HEK293 (cell line): ENCODE results near the gene ANP32A.
A peak's percentile ranks its signal among the peaks of the same experiment; 100 is the strongest.

ENCODE experiments used
- CTCF ChIA-PET: fragments of 350-600 bp; formaldehyde crosslinking; extraction: SDS; loops from one replicate; lab custom pipeline; 2021; ENCODE audit warnings: antibody characterized with exemption; lab: Yijun Ruan, JAX
- POLR2A ChIA-PET: fragments of 300-600 bp; formaldehyde crosslinking; extraction: SDS; loops from one replicate; lab custom pipeline; 2020; ENCODE audit warnings: antibody characterized with exemption, inconsistent platforms; lab: Yijun Ruan, JAX
- H3K27ac ChIP-seq: fragments of 200-500 bp; sonication (Bioruptor generic); 2 replicates; pipeline ENCODE4 v1.5.1; 2014; ENCODE audit warnings: low read depth, low read length, control low read depth, inconsistent platforms; ENCODE audit errors: extremely low read depth
- H3K36me3 ChIP-seq, 2 experiments: fragments of 200-500 bp in 1 of 2; sonication (Bioruptor generic) in 1 of 2; 1 replicate in 1 of 2; 2 replicates in 1 of 2; pipeline ENCODE4 v1.5.1; 2014 to 2017; ENCODE audit warnings: inconsistent platforms in 2 of 2, low read length in 2 of 2; ENCODE audit not compliant: control insufficient read depth in 2 of 2, insufficient read depth in 1 of 2
- H3K4me1 ChIP-seq: fragments of 200-500 bp; sonication (Bioruptor generic); 2 replicates; pipeline ENCODE4 v1.5.1; 2014; ENCODE audit warnings: mild to moderate bottlenecking, low read length, inconsistent platforms; ENCODE audit not compliant: control insufficient read depth, insufficient read depth
- H3K4me3 ChIP-seq: 2 replicates; pipeline ENCODE4 v1.5.1; 2011; ENCODE audit warnings: low read depth, mild to moderate bottlenecking, control low read depth, low read length, moderate library complexity
- H3K9me3 ChIP-seq: fragments of 200-500 bp; sonication (Bioruptor generic); 2 replicates; pipeline ENCODE4 v1.5.1; 2014; ENCODE audit warnings: low read depth, low read length, inconsistent platforms; ENCODE audit not compliant: control insufficient read depth, insufficient read depth
- KLF1 ChIP-seq: fragments of 450-650 bp; formaldehyde crosslinking; IDR thresholded peaks from 2 replicates; pipeline ENCODE4 v1.5.1; 2016; ENCODE audit warnings: missing biosample characterization, missing genetic modification characterization
- OSR2 ChIP-seq: fragments of 450-650 bp; formaldehyde crosslinking; IDR thresholded peaks from 2 replicates; pipeline ENCODE4 v1.5.1; 2016; ENCODE audit warnings: missing biosample characterization, missing genetic modification characterization
- PRDM1 ChIP-seq: fragments of 450-650 bp; formaldehyde crosslinking; IDR thresholded peaks from 2 replicates; pipeline ENCODE4; 2016; ENCODE audit warnings: missing biosample characterization, missing genetic modification characterization
- RBAK ChIP-seq: fragments of 450-650 bp; formaldehyde crosslinking; IDR thresholded peaks from 2 replicates; pipeline ENCODE4 v1.5.1; 2016; ENCODE audit warnings: missing biosample characterization, missing genetic modification characterization
- TRIM28 ChIP-seq: IDR thresholded peaks from 2 replicates; pipeline ENCODE4 v1.6.1; 2011; ENCODE audit warnings: low read length, control low read depth, borderline replicate concordance
- ZNF202 ChIP-seq: fragments of 450-650 bp; formaldehyde crosslinking; IDR thresholded peaks from 2 replicates; pipeline ENCODE4 v1.5.1; 2016; ENCODE audit warnings: missing biosample characterization, missing genetic modification characterization, borderline replicate concordance
- ZNF211 ChIP-seq: fragments of 450-650 bp; formaldehyde crosslinking; IDR thresholded peaks from 2 replicates; pipeline ENCODE4 v1.5.1; 2016; ENCODE audit warnings: low read depth, missing biosample characterization, missing genetic modification characterization
- ZNF830 ChIP-seq: fragments of 450-650 bp; IDR thresholded peaks from 2 replicates; pipeline ENCODE4 v1.5.0; 2018; ENCODE audit warnings: missing biosample characterization, missing genetic modification characterization, low read depth, mild to moderate bottlenecking, moderate library complexity
- TF ChIP-seq, protein P1 (sequence below): fragments of 450-650 bp; formaldehyde crosslinking; IDR thresholded peaks from 2 replicates; pipeline ENCODE4 v1.5.1; 2016; ENCODE audit warnings: missing biosample characterization, missing genetic modification characterization
- TF ChIP-seq, protein P2 (sequence below): fragments of 450-650 bp; formaldehyde crosslinking; IDR thresholded peaks from 2 replicates; pipeline ENCODE4 v1.5.1; 2016; ENCODE audit warnings: missing biosample characterization, missing genetic modification characterization
- TF ChIP-seq, protein P3 (sequence below): fragments of 450-650 bp; formaldehyde crosslinking; IDR thresholded peaks from 2 replicates; pipeline ENCODE4 v1.5.1; 2016; ENCODE audit warnings: missing biosample characterization, missing genetic modification characterization, borderline replicate concordance
- TF ChIP-seq, protein P4 (sequence below): fragments of 450-650 bp; formaldehyde crosslinking; IDR thresholded peaks from 2 replicates; pipeline ENCODE4 v1.5.1; 2017; ENCODE audit warnings: missing biosample characterization, missing genetic modification characterization
- TF ChIP-seq, protein P5 (sequence below): fragments of 450-650 bp; formaldehyde crosslinking; IDR thresholded peaks from 2 replicates; pipeline ENCODE4 v1.5.1; 2017; ENCODE audit warnings: missing biosample characterization, missing genetic modification characterization

The ANP32A gene

DNA sequence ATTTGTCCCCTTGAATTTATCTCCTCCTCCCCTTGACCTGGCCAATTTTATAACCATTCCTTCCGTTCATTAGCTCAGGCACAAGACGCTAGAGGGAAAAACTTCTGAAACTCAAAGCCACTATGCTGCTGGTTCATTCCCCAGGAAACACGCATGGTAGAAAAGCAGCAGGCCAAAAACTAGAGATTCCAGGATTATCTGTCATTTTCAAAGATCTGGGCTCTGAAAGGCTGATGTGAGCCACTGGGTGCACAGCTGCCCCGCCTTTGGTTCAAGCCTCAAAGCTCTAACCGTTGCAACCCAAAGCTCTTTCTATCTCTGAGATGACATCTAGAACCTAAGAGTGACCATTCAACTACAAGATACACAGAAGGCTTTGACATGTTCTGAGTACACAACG, 6.1 kb downstream of the ANP32A start:
- POLR2A ChIA-PET, result interaction anchor here (1.6 to 2.5 kb wide), 2 partner anchors 16 to 19 kb away, joined by 4 to 5 read pairs; no protein-coding TSS in a partner anchor
- Histone ChIP-seq H3K4me3 (no peak overlapping the region), H3K4me1 (peaks cover 24% of the 10 kb centered on the region), H3K9me3 (no peaks in the 10 kb centered on the region), H3K36me3 (peaks cover 0 to 13% of the 10 kb centered on the region in 2 experiments; a peak in 2 of 3 replicates), H3K27ac (no peak overlapping the region)
- CTCF ChIA-PET, result interaction anchor here (0.6 to 1.2 kb wide), 4 partner anchors 25 to 264 kb away, joined by 3 to 4 read pairs (median 3); no protein-coding TSS in a partner anchor
- TF ChIP-seq, protein P1, sequence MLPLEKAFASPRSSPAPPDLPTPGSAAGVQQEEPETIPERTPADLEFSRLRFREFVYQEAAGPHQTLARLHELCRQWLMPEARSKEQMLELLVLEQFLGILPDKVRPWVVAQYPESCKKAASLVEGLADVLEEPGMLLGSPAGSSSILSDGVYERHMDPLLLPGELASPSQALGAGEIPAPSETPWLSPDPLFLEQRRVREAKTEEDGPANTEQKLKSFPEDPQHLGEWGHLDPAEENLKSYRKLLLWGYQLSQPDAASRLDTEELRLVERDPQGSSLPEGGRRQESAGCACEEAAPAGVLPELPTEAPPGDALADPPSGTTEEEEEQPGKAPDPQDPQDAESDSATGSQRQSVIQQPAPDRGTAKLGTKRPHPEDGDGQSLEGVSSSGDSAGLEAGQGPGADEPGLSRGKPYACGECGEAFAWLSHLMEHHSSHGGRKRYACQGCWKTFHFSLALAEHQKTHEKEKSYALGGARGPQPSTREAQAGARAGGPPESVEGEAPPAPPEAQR (tag by site-specific recombination), result no peak
- TF ChIP-seq ZNF202 (no peak), TRIM28 (no peak), ZNF830 (tag by site-specific recombination) (no peak), ZNF211 (tag by site-specific recombination) (no peak), RBAK (tag by site-specific recombination) (no peak)
- TF ChIP-seq, protein P2, sequence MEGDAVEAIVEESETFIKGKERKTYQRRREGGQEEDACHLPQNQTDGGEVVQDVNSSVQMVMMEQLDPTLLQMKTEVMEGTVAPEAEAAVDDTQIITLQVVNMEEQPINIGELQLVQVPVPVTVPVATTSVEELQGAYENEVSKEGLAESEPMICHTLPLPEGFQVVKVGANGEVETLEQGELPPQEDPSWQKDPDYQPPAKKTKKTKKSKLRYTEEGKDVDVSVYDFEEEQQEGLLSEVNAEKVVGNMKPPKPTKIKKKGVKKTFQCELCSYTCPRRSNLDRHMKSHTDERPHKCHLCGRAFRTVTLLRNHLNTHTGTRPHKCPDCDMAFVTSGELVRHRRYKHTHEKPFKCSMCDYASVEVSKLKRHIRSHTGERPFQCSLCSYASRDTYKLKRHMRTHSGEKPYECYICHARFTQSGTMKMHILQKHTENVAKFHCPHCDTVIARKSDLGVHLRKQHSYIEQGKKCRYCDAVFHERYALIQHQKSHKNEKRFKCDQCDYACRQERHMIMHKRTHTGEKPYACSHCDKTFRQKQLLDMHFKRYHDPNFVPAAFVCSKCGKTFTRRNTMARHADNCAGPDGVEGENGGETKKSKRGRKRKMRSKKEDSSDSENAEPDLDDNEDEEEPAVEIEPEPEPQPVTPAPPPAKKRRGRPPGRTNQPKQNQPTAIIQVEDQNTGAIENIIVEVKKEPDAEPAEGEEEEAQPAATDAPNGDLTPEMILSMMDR (tag by site-specific recombination), result no peak
- TF ChIP-seq, protein P3, sequence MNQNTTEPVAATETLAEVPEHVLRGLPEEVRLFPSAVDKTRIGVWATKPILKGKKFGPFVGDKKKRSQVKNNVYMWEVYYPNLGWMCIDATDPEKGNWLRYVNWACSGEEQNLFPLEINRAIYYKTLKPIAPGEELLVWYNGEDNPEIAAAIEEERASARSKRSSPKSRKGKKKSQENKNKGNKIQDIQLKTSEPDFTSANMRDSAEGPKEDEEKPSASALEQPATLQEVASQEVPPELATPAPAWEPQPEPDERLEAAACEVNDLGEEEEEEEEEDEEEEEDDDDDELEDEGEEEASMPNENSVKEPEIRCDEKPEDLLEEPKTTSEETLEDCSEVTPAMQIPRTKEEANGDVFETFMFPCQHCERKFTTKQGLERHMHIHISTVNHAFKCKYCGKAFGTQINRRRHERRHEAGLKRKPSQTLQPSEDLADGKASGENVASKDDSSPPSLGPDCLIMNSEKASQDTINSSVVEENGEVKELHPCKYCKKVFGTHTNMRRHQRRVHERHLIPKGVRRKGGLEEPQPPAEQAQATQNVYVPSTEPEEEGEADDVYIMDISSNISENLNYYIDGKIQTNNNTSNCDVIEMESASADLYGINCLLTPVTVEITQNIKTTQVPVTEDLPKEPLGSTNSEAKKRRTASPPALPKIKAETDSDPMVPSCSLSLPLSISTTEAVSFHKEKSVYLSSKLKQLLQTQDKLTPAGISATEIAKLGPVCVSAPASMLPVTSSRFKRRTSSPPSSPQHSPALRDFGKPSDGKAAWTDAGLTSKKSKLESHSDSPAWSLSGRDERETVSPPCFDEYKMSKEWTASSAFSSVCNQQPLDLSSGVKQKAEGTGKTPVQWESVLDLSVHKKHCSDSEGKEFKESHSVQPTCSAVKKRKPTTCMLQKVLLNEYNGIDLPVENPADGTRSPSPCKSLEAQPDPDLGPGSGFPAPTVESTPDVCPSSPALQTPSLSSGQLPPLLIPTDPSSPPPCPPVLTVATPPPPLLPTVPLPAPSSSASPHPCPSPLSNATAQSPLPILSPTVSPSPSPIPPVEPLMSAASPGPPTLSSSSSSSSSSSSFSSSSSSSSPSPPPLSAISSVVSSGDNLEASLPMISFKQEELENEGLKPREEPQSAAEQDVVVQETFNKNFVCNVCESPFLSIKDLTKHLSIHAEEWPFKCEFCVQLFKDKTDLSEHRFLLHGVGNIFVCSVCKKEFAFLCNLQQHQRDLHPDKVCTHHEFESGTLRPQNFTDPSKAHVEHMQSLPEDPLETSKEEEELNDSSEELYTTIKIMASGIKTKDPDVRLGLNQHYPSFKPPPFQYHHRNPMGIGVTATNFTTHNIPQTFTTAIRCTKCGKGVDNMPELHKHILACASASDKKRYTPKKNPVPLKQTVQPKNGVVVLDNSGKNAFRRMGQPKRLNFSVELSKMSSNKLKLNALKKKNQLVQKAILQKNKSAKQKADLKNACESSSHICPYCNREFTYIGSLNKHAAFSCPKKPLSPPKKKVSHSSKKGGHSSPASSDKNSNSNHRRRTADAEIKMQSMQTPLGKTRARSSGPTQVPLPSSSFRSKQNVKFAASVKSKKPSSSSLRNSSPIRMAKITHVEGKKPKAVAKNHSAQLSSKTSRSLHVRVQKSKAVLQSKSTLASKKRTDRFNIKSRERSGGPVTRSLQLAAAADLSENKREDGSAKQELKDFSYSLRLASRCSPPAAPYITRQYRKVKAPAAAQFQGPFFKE, result no peak

DNA sequence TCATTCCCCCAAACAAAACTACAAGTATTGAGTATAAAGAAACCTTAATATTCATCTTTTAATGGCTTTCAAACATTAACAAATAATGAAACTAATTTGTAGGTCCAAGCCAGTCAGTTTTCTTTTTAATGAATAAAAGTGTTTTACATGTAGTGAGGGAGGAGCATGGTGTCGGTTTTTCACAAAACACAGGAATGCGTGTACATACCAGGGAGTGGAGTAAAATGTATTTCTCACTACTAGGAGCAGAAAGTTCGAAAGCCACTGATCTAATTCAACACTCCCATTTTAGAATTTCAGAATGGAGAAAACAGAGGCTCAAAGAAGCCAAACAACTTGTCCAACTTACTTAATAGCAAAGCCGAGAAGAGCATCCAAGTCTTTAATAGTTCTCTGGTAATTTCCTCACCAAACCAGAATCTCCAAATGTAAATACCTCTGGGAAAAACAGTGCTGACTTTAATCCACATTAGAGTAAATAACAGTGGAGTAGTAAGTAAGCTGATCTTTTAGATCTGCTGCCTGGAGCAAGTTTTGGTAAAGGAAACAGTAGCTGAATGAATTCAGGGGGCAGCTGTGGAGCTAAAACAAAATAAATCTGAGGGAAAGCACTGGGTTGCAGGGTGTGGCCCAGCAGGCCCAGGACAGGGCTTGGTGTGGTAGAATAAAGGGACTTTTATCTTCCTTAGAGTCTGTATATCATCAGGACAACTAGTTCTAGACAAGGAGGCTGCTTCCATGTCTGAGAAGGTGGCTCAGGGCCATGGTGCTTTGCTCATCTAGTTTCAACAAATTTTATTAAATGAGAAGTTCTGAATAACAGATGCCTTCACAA, 7.9 kb downstream of the ANP32A start:
- ChIA-PET POLR2A (interaction anchor here (0.6 to 1.0 kb wide), 2 partner anchors 112 to 179 kb away, joined by 3 to 5 read pairs; no protein-coding TSS in a partner anchor), CTCF (interaction anchor here (0.6 to 1.1 kb wide), 2 partner anchors 34 to 253 kb away, joined by 4 read pairs; no protein-coding TSS in a partner anchor)
- H3K4me1 ChIP-seq, result peaks cover 24% of the 10 kb centered on the region
- no peaks in the 10 kb centered on the region for H3K9me3 ChIP-seq
- peaks cover 0 to 23% of the 10 kb centered on the region in 2 experiments for H3K36me3 ChIP-seq
- no peak overlapping the region for H3K4me3 ChIP-seq
- peak overlapping the region; percentile 27; the same call in 1 of the 2 replicates for H3K27ac ChIP-seq
- TF ChIP-seq KLF1 (tag by site-specific recombination), result 0 out of 2 replicates have a peak, but pooled peaks have one; percentile 10
- TF ChIP-seq, protein P4, sequence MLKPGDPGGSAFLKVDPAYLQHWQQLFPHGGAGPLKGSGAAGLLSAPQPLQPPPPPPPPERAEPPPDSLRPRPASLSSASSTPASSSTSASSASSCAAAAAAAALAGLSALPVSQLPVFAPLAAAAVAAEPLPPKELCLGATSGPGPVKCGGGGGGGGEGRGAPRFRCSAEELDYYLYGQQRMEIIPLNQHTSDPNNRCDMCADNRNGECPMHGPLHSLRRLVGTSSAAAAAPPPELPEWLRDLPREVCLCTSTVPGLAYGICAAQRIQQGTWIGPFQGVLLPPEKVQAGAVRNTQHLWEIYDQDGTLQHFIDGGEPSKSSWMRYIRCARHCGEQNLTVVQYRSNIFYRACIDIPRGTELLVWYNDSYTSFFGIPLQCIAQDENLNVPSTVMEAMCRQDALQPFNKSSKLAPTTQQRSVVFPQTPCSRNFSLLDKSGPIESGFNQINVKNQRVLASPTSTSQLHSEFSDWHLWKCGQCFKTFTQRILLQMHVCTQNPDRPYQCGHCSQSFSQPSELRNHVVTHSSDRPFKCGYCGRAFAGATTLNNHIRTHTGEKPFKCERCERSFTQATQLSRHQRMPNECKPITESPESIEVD (tag by site-specific recombination), result peak; percentile 59; the same call in 1 of the 2 replicates
- TF ChIP-seq, protein P5, sequence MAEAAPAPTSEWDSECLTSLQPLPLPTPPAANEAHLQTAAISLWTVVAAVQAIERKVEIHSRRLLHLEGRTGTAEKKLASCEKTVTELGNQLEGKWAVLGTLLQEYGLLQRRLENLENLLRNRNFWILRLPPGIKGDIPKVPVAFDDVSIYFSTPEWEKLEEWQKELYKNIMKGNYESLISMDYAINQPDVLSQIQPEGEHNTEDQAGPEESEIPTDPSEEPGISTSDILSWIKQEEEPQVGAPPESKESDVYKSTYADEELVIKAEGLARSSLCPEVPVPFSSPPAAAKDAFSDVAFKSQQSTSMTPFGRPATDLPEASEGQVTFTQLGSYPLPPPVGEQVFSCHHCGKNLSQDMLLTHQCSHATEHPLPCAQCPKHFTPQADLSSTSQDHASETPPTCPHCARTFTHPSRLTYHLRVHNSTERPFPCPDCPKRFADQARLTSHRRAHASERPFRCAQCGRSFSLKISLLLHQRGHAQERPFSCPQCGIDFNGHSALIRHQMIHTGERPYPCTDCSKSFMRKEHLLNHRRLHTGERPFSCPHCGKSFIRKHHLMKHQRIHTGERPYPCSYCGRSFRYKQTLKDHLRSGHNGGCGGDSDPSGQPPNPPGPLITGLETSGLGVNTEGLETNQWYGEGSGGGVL (tag by site-specific recombination), result no peak
- TF ChIP-seq PRDM1 (tag by site-specific recombination), result 0 out of 2 replicates have a peak, but pooled peaks have one; percentile 36
- TF ChIP-seq OSR2 (tag by site-specific recombination), result peak; percentile 63
- TF ChIP-seq, all 188 proteins: peak for 4
